Hepatic stellate cell (primary cell): Measurements from ENCODE around the gene EML6.

Experiments used
- DNase-seq: peaks from one replicate; pipeline ENCODE4 v3.0.0; 2011; ENCODE audit warnings: low spot score

EML6 gene

GRCh38 chr2:54912893-54913292, 189.4 kb downstream of the EML6 start:
- DNase-seq = no peak

GRCh38 chr2:54914637-54915036, 191.2 kb downstream of the EML6 start:
- DNase-seq = no peak

GRCh38 chr2:54915101-54915500, 191.6 kb downstream of the EML6 start:
- DNase-seq = no peak

GRCh38 chr2:54916637-54917036, 193.2 kb downstream of the EML6 start:
- no peak for DNase-seq

GRCh38 chr2:54918647-54919280, 195.3 kb downstream of the EML6 start:
- DNase-seq = no peak

- DNase-seq = no peak
These were observed 197.2 kb downstream of the EML6 start for GRCh38 chr2:54920660-54921059.

- DNase-seq = no peak
These were observed 200.7 kb downstream of the EML6 start for GRCh38 chr2:54924121-54924520.

GRCh38 chr2:54925022-54925421, 201.6 kb downstream of the EML6 start:
- no peak for DNase-seq

- DNase-seq = no peak
These were observed 203.8 kb downstream of the EML6 start for GRCh38 chr2:54927085-54927750.

GRCh38 chr2:54927751-54928615, 204.5 kb downstream of the EML6 start:
- DNase-seq = no peak

- DNase-seq = no peak
These were observed 205.3 kb downstream of the EML6 start for GRCh38 chr2:54928719-54929118.

- DNase-seq = no peak
These were observed 208.0 kb downstream of the EML6 start for GRCh38 chr2:54931473-54931872.

- DNase-seq = no peak
These were observed 211.9 kb downstream of the EML6 start for GRCh38 chr2:54935389-54935788.

GRCh38 chr2:54936766-54937165, 213.3 kb downstream of the EML6 start:
- DNase-seq = no peak

- no peak for DNase-seq
These were observed 216.1 kb downstream of the EML6 start for GRCh38 chr2:54939446-54940118.

- DNase-seq = no peak
These were observed 217.3 kb downstream of the EML6 start for GRCh38 chr2:54940723-54941122.

- DNase-seq = no peak
These were observed 218.0 kb downstream of the EML6 start for GRCh38 chr2:54941248-54941984.

- no peak for DNase-seq
These were observed 218.9 kb downstream of the EML6 start for GRCh38 chr2:54942373-54942772.

- DNase-seq = no peak
These were observed 221.4 kb downstream of the EML6 start for GRCh38 chr2:54944724-54945326.

- DNase-seq = no peak
These were observed 222.1 kb downstream of the EML6 start for GRCh38 chr2:54945391-54946219.
